Vagina (tissue), 2 donors: ENCODE results near the gene DLD.

Experiments used
- POLR2AphosphoS5 ChIP-seq, 2 donors: sonication (generic); formaldehyde crosslinking; IDR thresholded peaks; one replicate each; pipeline ENCODE4 v1.9.0; 2017; ENCODE audit warnings: antibody characterized with exemption in 2 of 2, mild to moderate bottlenecking in 2 of 2, low read depth in 1 of 2; ENCODE audit not compliant: insufficient read depth in 1 of 2
- TF ChIP-seq, protein P1 (sequence below), 3 experiments: fragments of 450-650 bp in 2 of 3; fragments of 200-600 bp in 1 of 3; sonication (generic) in 1 of 3; IDR thresholded peaks; one replicate each; pipeline ENCODE4 v1.5.1; 2017 to 2019; ENCODE audit warnings: antibody characterized with exemption in 3 of 3, mild to moderate bottlenecking in 2 of 3, moderate library complexity in 2 of 3

DNA sequence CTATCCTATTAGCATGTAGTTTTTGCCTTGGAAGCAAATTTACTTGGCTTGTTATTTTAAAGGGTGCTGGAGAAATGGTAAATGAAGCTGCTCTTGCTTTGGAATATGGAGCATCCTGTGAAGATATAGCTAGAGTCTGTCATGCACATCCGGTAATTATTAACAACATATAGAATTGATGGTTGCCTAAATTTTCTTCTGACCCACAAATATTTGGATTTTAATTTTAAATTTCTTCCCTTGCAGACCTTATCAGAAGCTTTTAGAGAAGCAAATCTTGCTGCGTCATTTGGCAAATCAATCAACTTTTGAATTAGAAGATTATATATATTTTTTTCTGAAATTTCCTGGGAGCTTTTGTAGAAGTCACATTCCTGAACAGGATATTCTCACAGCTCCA is 28.0 kb downstream of the DLD start:
- TF ChIP-seq, protein P1, sequence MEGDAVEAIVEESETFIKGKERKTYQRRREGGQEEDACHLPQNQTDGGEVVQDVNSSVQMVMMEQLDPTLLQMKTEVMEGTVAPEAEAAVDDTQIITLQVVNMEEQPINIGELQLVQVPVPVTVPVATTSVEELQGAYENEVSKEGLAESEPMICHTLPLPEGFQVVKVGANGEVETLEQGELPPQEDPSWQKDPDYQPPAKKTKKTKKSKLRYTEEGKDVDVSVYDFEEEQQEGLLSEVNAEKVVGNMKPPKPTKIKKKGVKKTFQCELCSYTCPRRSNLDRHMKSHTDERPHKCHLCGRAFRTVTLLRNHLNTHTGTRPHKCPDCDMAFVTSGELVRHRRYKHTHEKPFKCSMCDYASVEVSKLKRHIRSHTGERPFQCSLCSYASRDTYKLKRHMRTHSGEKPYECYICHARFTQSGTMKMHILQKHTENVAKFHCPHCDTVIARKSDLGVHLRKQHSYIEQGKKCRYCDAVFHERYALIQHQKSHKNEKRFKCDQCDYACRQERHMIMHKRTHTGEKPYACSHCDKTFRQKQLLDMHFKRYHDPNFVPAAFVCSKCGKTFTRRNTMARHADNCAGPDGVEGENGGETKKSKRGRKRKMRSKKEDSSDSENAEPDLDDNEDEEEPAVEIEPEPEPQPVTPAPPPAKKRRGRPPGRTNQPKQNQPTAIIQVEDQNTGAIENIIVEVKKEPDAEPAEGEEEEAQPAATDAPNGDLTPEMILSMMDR (IDR thresholded peaks at IDR 0.05): no peak
- no peak for TF ChIP-seq POLR2AphosphoS5 (IDR thresholded peaks at IDR 0.05; ENCODE audit: insufficient read depth in 1 of 2, low read depth in 1 of 2)
